HepG2 (cell line): Measurements from ENCODE around the gene ANKRD12. TPM values are rescaled to one million over a fixed set of nuclear protein-coding genes. Genes with fewer than 3 reads are reported as not detected.

ENCODE experiments used
- ATAC-seq: fragments of 200-7000 bp; cut with Tn5 transposase; 3 replicates; pipeline ENCODE4 v1.9.1; 2020; ENCODE audit warnings: mild to moderate bottlenecking, moderate library complexity
- BruUV-seq: library from RNA; stranded (reverse); fragments of 400-500 nt; replicated peaks from 2 replicates; lab custom pipeline; 2021; lab: Mats Ljungman, UMichigan
- CTCF ChIA-PET: fragments of 300-600 bp; formaldehyde crosslinking; extraction: SDS; loops from one replicate; lab custom pipeline; 2021; ENCODE audit warnings: low total read pairs, inconsistent platforms, low intra/inter-chr PET ratio; lab: Yijun Ruan, JAX
- POLR2A ChIA-PET: fragments of 350-600 bp; sonication (Branson Sonifier 250); formaldehyde crosslinking; loops from one replicate; lab custom pipeline; 2020; ENCODE audit warnings: antibody characterized with exemption, inconsistent platforms; lab: Yijun Ruan, JAX
- DNase-seq: peaks from one replicate; pipeline ENCODE4 v3.0.0-alpha.2; 2015; ENCODE audit warnings: low spot score
- FAIRE-seq: peaks from 3 replicates; lab custom pipeline; 2011; peaks lifted over from hg19 to GRCh38; lab: Jason Lieb, UNC
- H2AFZ ChIP-seq: one replicate; pipeline ENCODE4 v1.6.1; 2011; ENCODE audit warnings: low read length, inconsistent platforms
- H3K27ac ChIP-seq: fragments of 300-600 bp; 3 replicates; pipeline ENCODE4 v1.8.0; 2011; ENCODE audit warnings: mixed run types, mild to moderate bottlenecking, mixed read lengths, low read length, inconsistent platforms; ENCODE audit not compliant: insufficient read depth; ENCODE audit errors: extremely low read length
- H3K27me3 ChIP-seq, 2 experiments: fragments of 200-600 bp in 1 of 2; 2 replicates in 1 of 2; 3 replicates in 1 of 2; pipeline versions ENCODE4 v1.6.0 to v1.8.0; 2011; ENCODE audit warnings: low read length in 2 of 2, mild to moderate bottlenecking in 2 of 2, moderate library complexity in 2 of 2, inconsistent platforms in 1 of 2; ENCODE audit not compliant: insufficient read depth in 2 of 2, control insufficient read depth in 1 of 2
- H3K36me3 ChIP-seq, 2 experiments: fragments of 200-600 bp in 1 of 2; replicated peaks in 1 of 2; 2 replicates in 1 of 2; 3 replicates in 1 of 2; pipeline versions ENCODE4 v1.5.1 to v1.8.0; 2011; ENCODE audit warnings: low read length in 2 of 2, inconsistent platforms in 1 of 2; ENCODE audit not compliant: insufficient read depth in 2 of 2, control insufficient read depth in 1 of 2
- H3K4me1 ChIP-seq: 2 replicates; pipeline ENCODE4 v1.5.1; 2012; ENCODE audit warnings: low read length, inconsistent platforms; ENCODE audit not compliant: insufficient read depth
- H3K4me2 ChIP-seq: 2 replicates; pipeline ENCODE4 v1.6.0; 2011; ENCODE audit warnings: low read depth, low read length, inconsistent platforms
- H3K4me3 ChIP-seq, 3 experiments: fragments of 200-600 bp in 1 of 3; sonication (generic), shearing (Covaris generic) in 1 of 3; replicated peaks in 1 of 3; 2 replicates each; pipeline ENCODE4 v1.5.1; 2011 to 2016; ENCODE audit warnings: low read length in 3 of 3, inconsistent platforms in 2 of 3, low read depth in 2 of 3, mild to moderate bottlenecking in 2 of 3, control low read depth in 1 of 3, mixed read lengths in 1 of 3; ENCODE audit not compliant: insufficient read depth in 1 of 3
- H3K79me2 ChIP-seq: one replicate; pipeline ENCODE4 v1.6.1; 2011; ENCODE audit warnings: low read length, inconsistent platforms; ENCODE audit not compliant: insufficient read depth
- H3K9ac ChIP-seq: 2 replicates; pipeline ENCODE4 v1.6.0; 2011; ENCODE audit warnings: mild to moderate bottlenecking, low read depth, low read length, inconsistent platforms; ENCODE audit not compliant: insufficient read depth
- H3K9me3 ChIP-seq: 2 replicates; pipeline ENCODE4 v1.5.1; 2012; ENCODE audit warnings: mild to moderate bottlenecking, low read length
- H4K20me1 ChIP-seq: 2 replicates; pipeline ENCODE4 v1.6.0; 2011; ENCODE audit warnings: inconsistent platforms, mild to moderate bottlenecking, low read length, moderate library complexity; ENCODE audit not compliant: insufficient read depth
- MAFF ChIP-seq: IDR thresholded peaks from 2 replicates; pipeline ENCODE4 v1.6.1; 2011; ENCODE audit warnings: low read depth, low read length, improper control_type of control experiment
- MAFK ChIP-seq, 2 experiments: IDR thresholded peaks in 1 of 2; conservative IDR thresholded peaks in 1 of 2; 2 replicates each; pipeline ENCODE4 v1.6.1; 2011; ENCODE audit warnings: improper control_type of control experiment in 2 of 2, low read length in 2 of 2
- MEIS1 ChIP-seq: sonication (generic); formaldehyde crosslinking; IDR thresholded peaks from 2 replicates; pipeline ENCODE4 v1.9.0; 2021; ENCODE audit warnings: mild to moderate bottlenecking, missing genetic modification reagents, moderate library complexity, borderline replicate concordance
- SAFB2 ChIP-seq: sonication (generic); formaldehyde crosslinking; IDR thresholded peaks from 2 replicates; pipeline ENCODE4 v1.5.1; 2020; ENCODE audit warnings: missing genetic modification reagents, low read depth, mild to moderate bottlenecking, borderline replicate concordance
- THAP11 ChIP-seq: IDR thresholded peaks from 2 replicates; pipeline ENCODE4 v1.6.1; 2016; ENCODE audit warnings: missing biosample characterization, missing genetic modification reagents
- ZBTB3 ChIP-seq: sonication (generic); formaldehyde crosslinking; IDR thresholded peaks from 2 replicates; pipeline ENCODE4 v1.4.0; 2020; ENCODE audit warnings: low read depth, mild to moderate bottlenecking, moderate library complexity, missing genetic modification reagents, borderline replicate concordance
- ZFP36 ChIP-seq: fragments of 150-350 bp; IDR thresholded peaks from 2 replicates; pipeline ENCODE4 v1.6.1; 2018; ENCODE audit warnings: borderline replicate concordance, low read length, low read depth; ENCODE audit not compliant: partially characterized antibody
- ZMAT3 ChIP-seq: sonication (generic); formaldehyde crosslinking; conservative IDR thresholded peaks from 2 replicates; pipeline ENCODE4 v1.7.0; 2021; ENCODE audit warnings: missing genetic modification reagents
- ZNF432 ChIP-seq: sonication (generic); formaldehyde crosslinking; IDR thresholded peaks from 2 replicates; pipeline ENCODE4 v1.5.0; 2020; ENCODE audit warnings: missing genetic modification reagents, mild to moderate bottlenecking, borderline replicate concordance
- WGBS: methylation state at CpG from one replicate; pipeline ENCODE4 v1.1.6; 2017; ENCODE audit warnings: low lambda C conversion rate; 5-methylcytosine and 5-hydroxymethylcytosine counted together
- in situ Hi-C: cut with HindIII; loops from 2 replicates; pipeline ENCODE4 v1.10.0; 2017; ENCODE audit warnings: low pct_unique_long_range_greater_than_20kb; ENCODE audit not compliant: extremely low pct_ligation_motif_present
- intact Hi-C: fragments of 100-400 bp; cut with micrococcal nuclease; formaldehyde crosslinking; loops from one replicate; pipeline ENCODE4 v1.10.0; 2022; ENCODE audit not compliant: unreplicated experiment
- polyA plus RNA-seq, 8 experiments: library from polyadenylated mRNA; depleted of rRNA in 3 of 8; stranded (reverse) in 7 of 8; unstranded in 1 of 8; fragments of >200 nt; fragmentation: Illumina TruSeq in 4 of 8; extraction: Trizol in 4 of 8; gene quantifications; 2 replicates each; pipeline versions ENCODE4 v1.2.1 to v1.2.3, GENCODE V29; 2011 to 2016; ENCODE audit warnings: low read depth in 4 of 8, missing spikeins in 1 of 8, mixed read lengths in 1 of 8; ENCODE audit not compliant: insufficient read depth in 1 of 8
- total RNA-seq, 5 experiments: library from RNA; depleted of rRNA; stranded (reverse); fragments of >200 nt; fragmentation: Illumina TruSeq; extraction: Trizol; gene quantifications; 2 replicates each; pipeline ENCODE4 v1.2.3, GENCODE V29; 2016; ENCODE audit warnings: low read depth in 1 of 5
- TF ChIP-seq, protein P1 (sequence below): sonication (generic); formaldehyde crosslinking; IDR thresholded peaks from 2 replicates; pipeline ENCODE4 v1.8.0; 2022; ENCODE audit warnings: missing genetic modification reagents, mild to moderate bottlenecking, inconsistent platforms, borderline replicate concordance

The ANKRD12 gene
- total and polyA plus RNA-seq, 2 of the 13 experiments (the other 11 are each of a cell fraction or from before 2014, with no cell fraction given) = 6.0 to 23.2 TPM

DNA sequence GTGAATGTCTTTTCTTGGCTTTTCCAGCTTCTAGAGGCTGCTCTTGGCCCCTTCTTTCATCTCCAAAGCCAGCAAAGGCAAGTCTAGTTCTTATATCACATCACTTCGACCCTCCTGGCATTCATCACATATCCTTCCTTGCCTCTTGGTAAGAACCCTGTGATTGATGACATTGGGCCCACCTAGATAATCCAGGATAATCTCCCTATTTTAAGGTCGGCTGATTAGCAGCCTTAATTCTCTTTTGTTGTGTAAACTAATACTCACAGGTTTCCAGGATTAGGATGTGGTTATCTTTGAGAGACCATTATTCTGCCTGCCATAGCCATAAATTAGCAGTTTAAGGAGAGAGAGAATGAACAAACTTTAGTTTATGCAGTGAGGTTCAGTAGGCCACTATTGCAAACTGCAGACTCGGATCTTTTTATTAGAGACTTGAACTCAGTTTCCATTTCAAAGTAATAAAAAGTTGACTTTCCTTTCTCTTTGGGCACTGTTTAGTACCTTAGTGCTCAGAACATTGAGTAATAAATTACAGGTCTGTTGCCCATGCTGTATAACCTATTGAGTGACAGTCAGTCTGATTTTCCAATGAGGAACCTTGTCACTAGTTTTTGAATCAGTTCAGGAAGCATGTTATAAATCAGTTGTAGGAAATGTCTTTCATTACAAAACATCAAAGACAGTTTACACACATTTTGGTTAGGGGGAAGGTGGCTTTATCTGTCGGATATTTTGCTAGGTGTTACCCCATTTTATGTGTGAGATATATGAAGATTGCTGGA is 29.6 kb upstream of the ANKRD12 start:
- H3K4me2 ChIP-seq = peak overlapping the region; percentile 72
- H2AFZ ChIP-seq = no peak overlapping the region
- peak overlapping the region; percentile 2 to 15 (median 4); a peak in 3 of 6 replicates for H3K4me3 ChIP-seq
- no TSS peak for BruUV-seq
- H3K9me3 ChIP-seq = no peaks in the 10 kb centered on the region
- in situ Hi-C loops = no loop called here
- DNase-seq (no peak), FAIRE-seq (no peak)
- H3K9ac ChIP-seq = peak overlapping the region; percentile 96; the same call in 1 of the 2 replicates
- WGBS = 70% methylated on average over 4 of the region's 4 CpGs
- H3K4me1 ChIP-seq = peaks cover 73% of the 10 kb centered on the region
- peak overlapping the region; percentile 92 for H3K27ac ChIP-seq
- peaks cover 72% of the 10 kb centered on the region for H4K20me1 ChIP-seq
- TF ChIP-seq MAFF = 0 out of 2 replicates have a peak, but pooled peaks have one; percentile 14
- TF ChIP-seq ZFP36 = no peak
- peak; percentile 14 to 42; a peak in 1 of 4 replicates for TF ChIP-seq MAFK (conservative IDR thresholded peaks at IDR 0.05 in 1 of 2, IDR thresholded peaks at IDR 0.05 in 1 of 2; ENCODE audit: low read length in 2 of 2)
- TF ChIP-seq, all 625 proteins: peak for 2
- ChIA-PET CTCF (no interaction called here), POLR2A (interaction anchor here (5.7 kb wide), 1 partner anchor 29 kb away, joined by 71 read pairs; the partner anchor contains the start of gene ANKRD12)
- Histone ChIP-seq H3K36me3 (peaks cover 0 to 12% of the 10 kb centered on the region in 2 experiments; a peak in 2 of 5 replicates), H3K27me3 (no peaks in the 10 kb centered on the region; a peak in 1 of 5 replicates), H3K79me2 (peaks cover 94% of the 10 kb centered on the region)
- ATAC-seq = no peak
- intact Hi-C loops = no loop called here

DNA sequence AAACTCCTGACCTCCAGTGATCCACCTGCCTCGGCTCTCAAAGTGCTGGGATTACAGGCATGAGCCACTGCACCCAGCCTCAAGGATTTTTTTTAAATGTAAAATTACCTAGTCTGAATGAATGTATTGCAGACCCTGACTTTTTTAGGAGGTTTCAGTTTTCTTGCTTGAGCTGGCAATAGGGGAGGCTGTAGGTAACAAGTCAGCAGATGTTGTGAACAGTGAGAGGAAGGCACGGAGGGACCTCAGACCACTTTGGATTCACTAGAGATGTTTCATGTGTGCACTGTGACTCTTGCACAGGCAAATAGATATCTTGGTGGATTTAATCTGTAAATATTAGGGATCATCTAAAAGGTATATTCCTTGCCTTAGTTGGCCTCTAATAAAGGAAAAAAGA is 27.7 kb upstream of the ANKRD12 start:
- Histone ChIP-seq H3K4me3 (no peak overlapping the region), H4K20me1 (peaks cover 84% of the 10 kb centered on the region), H3K9me3 (no peaks in the 10 kb centered on the region), H3K4me1 (peaks cover 84% of the 10 kb centered on the region), H2AFZ (no peak overlapping the region), H3K27ac (no peak overlapping the region), H3K27me3 (no peaks in the 10 kb centered on the region; a peak in 1 of 5 replicates), H3K79me2 (peaks cover 100% of the 10 kb centered on the region), H3K36me3 (peaks cover 0 to 12% of the 10 kb centered on the region in 2 experiments; a peak in 3 of 5 replicates), H3K9ac (no peak overlapping the region), H3K4me2 (peak overlapping the region; percentile 32)
- 93% methylated on average over 2 of the region's 2 CpGs for WGBS
- POLR2A ChIA-PET = interaction anchor here (1.6 to 4.4 kb wide), 4 partner anchors 19 to 35 kb away, joined by 4 to 21 read pairs (median 6); partner anchors contain the start of gene ANKRD12
- in situ Hi-C loops (no loop called here), intact Hi-C loops (no loop called here)
- FAIRE-seq = no peak
- DNase-seq = no peak
- BruUV-seq = no TSS peak
- CTCF ChIA-PET = no interaction called here
- no peak for ATAC-seq
- TF ChIP-seq, protein P1, sequence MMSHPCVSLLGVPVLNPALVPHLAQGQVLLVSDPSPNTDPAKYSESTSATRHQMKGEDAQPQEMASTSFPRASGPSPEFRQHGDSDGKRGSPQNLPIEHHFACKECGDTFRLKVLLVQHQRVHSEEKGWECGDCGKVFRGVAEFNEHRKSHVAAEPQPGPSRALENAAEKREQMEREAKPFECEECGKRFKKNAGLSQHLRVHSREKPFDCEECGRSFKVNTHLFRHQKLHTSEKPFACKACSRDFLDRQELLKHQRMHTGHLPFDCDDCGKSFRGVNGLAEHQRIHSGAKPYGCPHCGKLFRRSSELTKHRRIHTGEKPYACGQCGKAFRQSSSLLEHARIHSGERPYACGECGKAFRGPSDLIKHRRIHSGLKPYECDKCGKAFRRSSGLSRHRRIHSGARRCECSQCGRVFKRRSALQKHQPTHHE (CRISPR knock-in tag) = no peak
- TF ChIP-seq THAP11 (no peak), ZBTB3 (CRISPR knock-in tag) (no peak), SAFB2 (CRISPR knock-in tag) (no peak), MEIS1 (CRISPR knock-in tag) (no peak), ZMAT3 (CRISPR knock-in tag) (no peak), ZNF432 (CRISPR knock-in tag) (no peak)
